Mucosa of descending colon (tissue), 3 donors: ENCODE results near the gene CCL17. TPM values are rescaled to one million over a fixed set of nuclear protein-coding genes. Genes with fewer than 3 reads are reported as not detected.
A peak's percentile ranks its signal among the peaks of the same experiment; 100 is the strongest.

Experiments
- ATAC-seq: fragments of 200-7000 bp; cut with Tn5 transposase; one replicate; pipeline ENCODE4 v1.9.1; 2020; ENCODE audit warnings: mild to moderate bottlenecking, moderate library complexity
- DNase-seq, 3 donors: peaks; one replicate each; pipeline ENCODE4 v3.0.0-alpha.2; 2020
- H3K36me3 ChIP-seq: fragments of 200-600 bp; one replicate; pipeline ENCODE4 v1.8.0; 2021; ENCODE audit warnings: low read depth, mild to moderate bottlenecking
- H3K4me1 ChIP-seq: fragments of 200-600 bp; one replicate; pipeline ENCODE4 v1.8.0; 2021; ENCODE audit warnings: low read depth, mild to moderate bottlenecking
- H3K4me3 ChIP-seq: fragments of 200-600 bp; one replicate; pipeline ENCODE4 v1.8.0; 2021; ENCODE audit warnings: mild to moderate bottlenecking
- H3K9me3 ChIP-seq: fragments of 200-600 bp; one replicate; pipeline ENCODE4 v1.8.0; 2021; ENCODE audit warnings: mild to moderate bottlenecking
- intact Hi-C, 2 donors: fragments of 100-400 bp; cut with DNase I in 1 of 2; cut with micrococcal nuclease in 1 of 2; formaldehyde crosslinking; loops; one replicate each; pipeline versions ENCODE4 v1.11.0 to v1.11.1; 2022; cut with DNase I, micrococcal nuclease
- total RNA-seq, 3 donors: library from RNA; stranded (reverse); fragmentation: NEBNext Ultra II Directional in 2 of 3; extraction: Animal tissue kit (Norgen Biotek cat#: 25700) in 2 of 3; gene quantifications; one replicate each; pipeline versions ENCODE4 v1.2.1 to v1.2.4, GENCODE V29; 2021 to 2023
- TF ChIP-seq, protein P1 (sequence below): fragments of 200-600 bp; IDR thresholded peaks from one replicate; pipeline ENCODE4 v1.8.0; 2022; ENCODE audit warnings: antibody characterized with exemption, mild to moderate bottlenecking
- donor health status: DM: no; HTN: no; CAD: no; lungs with moderate emphysema.
- donor health status: DM: no; HTN: no; CAD: no.
- donor health status: DM: no; HTN: yes; CAD: no.

The CCL17 gene
- total RNA-seq, 3 donors from 2014 or later, result not detected

DNA sequence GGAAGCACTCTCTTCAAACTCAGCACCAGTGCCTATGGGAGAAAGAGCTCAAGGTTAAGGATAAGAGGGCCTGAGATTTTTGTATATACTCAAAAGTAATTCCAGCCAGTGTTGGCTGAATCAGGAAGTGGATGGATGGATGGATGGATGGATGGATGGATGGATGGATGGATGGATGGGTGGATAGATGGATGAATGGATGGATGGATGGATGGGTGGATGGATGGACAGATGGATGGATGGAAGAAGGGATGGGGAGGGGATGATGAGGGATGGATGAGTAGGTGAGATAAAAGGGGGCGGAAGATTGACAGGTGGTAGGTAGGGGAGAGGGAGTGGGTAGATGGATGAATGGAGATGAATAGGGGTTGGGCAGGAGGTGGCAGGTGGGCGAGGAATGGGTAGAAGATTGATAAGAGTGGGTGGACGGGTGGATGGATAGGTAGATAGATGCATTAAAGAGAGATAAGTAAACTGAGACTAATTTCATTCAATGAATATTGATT is 28.2 kb upstream of the CCL17 start:
- Histone ChIP-seq H3K4me1 (peaks cover 9% of the 10 kb centered on the region), H3K36me3 (no peaks in the 10 kb centered on the region), H3K9me3 (no peaks in the 10 kb centered on the region), H3K4me3 (no peak overlapping the region)
- intact Hi-C loops, result no loop called here
- no peak for ATAC-seq
- DNase-seq, result no peak
- TF ChIP-seq, protein P1, sequence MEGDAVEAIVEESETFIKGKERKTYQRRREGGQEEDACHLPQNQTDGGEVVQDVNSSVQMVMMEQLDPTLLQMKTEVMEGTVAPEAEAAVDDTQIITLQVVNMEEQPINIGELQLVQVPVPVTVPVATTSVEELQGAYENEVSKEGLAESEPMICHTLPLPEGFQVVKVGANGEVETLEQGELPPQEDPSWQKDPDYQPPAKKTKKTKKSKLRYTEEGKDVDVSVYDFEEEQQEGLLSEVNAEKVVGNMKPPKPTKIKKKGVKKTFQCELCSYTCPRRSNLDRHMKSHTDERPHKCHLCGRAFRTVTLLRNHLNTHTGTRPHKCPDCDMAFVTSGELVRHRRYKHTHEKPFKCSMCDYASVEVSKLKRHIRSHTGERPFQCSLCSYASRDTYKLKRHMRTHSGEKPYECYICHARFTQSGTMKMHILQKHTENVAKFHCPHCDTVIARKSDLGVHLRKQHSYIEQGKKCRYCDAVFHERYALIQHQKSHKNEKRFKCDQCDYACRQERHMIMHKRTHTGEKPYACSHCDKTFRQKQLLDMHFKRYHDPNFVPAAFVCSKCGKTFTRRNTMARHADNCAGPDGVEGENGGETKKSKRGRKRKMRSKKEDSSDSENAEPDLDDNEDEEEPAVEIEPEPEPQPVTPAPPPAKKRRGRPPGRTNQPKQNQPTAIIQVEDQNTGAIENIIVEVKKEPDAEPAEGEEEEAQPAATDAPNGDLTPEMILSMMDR, result no peak

DNA sequence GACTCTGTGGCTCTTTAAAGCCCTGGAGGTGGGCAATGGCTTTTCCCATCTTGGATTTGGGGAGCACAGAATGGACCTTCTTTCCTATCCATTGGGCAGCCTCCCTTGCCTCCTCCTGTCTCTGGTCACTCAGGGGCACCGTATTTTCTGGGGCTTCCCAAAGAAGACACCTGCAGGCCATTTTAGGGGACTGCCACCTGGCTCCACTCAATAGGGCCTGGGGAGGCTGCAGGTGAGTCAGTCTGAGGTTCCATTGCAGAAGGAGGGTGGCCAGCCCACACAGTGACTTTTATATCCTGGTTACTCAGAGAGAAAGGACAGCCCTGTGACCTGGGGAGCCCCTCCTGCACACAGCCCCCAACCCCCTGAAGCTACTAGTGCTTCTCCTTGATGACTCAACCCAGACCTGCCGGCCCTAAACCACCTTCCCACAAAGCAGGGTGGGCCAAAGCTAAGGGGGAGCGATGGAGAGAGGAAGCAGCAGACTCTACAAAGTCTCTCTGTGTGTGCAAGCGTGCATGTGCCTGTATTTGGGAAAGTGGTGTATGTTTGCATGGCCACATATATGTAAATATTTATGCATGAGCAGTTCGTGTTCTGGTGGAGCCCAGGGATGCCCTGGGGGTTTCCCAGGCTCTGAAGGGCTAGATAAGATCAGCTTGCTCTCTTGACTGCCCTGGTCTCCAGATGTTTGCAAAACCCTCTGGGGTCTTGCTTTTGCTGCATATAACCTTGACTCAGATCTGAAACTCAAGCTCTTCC is 27.3 kb upstream of the CCL17 start:
- TF ChIP-seq, protein P1, result no peak
- Histone ChIP-seq H3K9me3 (no peaks in the 10 kb centered on the region), H3K4me1 (peaks cover 5% of the 10 kb centered on the region), H3K4me3 (no peak overlapping the region), H3K36me3 (no peaks in the 10 kb centered on the region)
- DNase-seq, result peak in 1 of 3 donors; percentile 43
- peak; percentile 5 for ATAC-seq
- intact Hi-C loops, result no loop called here

DNA sequence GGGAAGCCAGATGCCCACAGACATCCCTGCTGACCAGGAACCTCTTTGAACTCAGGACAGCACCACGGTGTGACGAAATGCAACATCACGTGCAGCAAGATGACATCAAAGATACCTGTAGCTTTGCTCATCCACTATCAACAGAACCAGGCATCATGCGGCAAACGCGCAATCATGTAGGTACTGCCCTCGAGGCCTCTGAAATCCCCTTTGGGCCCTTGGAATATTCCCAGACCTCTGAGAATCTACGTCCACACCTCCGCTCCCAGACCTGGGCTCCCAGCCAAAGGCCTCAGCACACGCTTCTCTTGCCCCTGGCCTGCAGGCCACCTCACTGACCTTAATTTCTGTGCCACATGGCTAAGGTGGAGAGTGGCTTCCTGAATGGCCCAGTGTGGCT is 25.0 kb upstream of the CCL17 start:
- Histone ChIP-seq H3K9me3 (no peaks in the 10 kb centered on the region), H3K4me3 (no peak overlapping the region), H3K4me1 (peaks cover 10% of the 10 kb centered on the region), H3K36me3 (no peaks in the 10 kb centered on the region)
- TF ChIP-seq, protein P1, result no peak
- intact Hi-C loops, result no loop called here
- DNase-seq (peak in 1 of 3 donors; percentile 20), ATAC-seq (no peak)

DNA sequence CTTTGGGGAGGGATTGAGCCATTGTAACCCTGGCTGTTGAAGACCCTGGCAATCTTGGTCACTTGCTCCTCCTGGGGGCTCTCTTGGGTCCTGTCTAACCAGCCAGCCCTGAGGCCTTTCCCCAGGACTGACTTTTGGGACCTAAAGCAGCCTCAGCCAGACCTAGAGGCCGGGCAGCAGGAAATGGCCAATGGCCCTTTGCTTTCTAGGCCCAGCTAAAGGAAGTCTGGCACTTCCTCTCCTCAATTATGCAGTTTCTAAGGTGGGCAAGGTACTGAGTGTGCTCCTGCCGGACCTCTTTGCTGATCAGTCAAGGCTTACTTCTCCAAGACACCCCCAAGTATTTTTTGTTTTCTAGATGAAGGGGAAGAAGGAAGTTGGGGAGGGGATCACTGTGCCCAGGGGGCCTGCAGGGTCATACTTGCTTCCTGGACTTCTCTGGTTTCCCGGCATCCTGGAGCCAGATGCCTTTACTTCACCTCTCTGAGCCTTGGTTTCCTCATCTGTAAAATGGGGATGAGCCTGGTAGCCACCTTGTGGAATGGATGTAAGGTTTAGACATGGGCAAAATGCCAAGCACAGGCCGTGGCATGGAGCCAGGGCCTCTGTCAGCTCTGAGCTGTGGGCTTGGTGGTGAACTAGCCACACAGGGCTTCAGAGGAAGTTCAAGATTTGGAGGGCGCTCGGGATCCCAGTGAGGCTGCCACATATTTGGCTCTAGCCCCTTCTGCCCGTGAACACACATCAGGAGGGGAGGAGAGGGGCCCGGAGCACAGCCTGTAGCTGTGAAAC is 23.7 kb upstream of the CCL17 start:
- Histone ChIP-seq H3K9me3 (no peaks in the 10 kb centered on the region), H3K4me3 (no peak overlapping the region), H3K36me3 (no peaks in the 10 kb centered on the region), H3K4me1 (peaks cover 12% of the 10 kb centered on the region)
- TF ChIP-seq, protein P1, result no peak
- peak in 2 of 3 donors; percentile 14 to 33 for DNase-seq
- ATAC-seq, result no peak
- intact Hi-C loops, result no loop called here

DNA sequence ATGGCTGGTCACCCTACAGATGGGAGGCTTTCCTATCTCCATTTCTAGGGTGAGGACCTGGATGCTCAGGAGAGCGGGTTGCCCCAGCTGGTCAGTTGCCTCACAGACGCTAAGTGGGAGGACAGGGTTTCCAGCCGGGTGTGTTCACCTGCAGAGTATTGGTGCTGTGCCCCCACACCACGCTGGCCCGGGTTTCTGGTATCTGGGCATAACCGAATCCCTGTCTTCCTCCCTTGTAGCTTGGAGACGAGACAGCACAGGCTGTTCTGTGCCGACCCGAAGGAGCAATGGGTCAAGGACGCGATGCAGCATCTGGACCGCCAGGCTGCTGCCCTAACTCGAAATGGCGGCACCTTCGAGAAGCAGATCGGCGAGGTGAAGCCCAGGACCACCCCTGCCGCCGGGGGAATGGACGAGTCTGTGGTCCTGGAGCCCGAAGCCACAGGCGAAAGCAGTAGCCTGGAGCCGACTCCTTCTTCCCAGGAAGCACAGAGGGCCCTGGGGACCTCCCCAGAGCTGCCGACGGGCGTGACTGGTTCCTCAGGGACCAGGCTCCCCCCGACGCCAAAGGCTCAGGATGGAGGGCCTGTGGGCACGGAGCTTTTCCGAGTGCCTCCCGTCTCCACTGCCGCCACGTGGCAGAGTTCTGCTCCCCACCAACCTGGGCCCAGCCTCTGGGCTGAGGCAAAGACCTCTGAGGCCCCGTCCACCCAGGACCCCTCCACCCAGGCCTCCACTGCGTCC is 22.6 kb upstream of the CCL17 start:
- TF ChIP-seq, protein P1, result no peak
- Histone ChIP-seq H3K4me1 (peaks cover 12% of the 10 kb centered on the region), H3K4me3 (no peak overlapping the region), H3K9me3 (no peaks in the 10 kb centered on the region), H3K36me3 (no peaks in the 10 kb centered on the region)
- intact Hi-C loops, result no loop called here
- DNase-seq (no peak), ATAC-seq (no peak)
